Measurements from ENCODE around the gene TLCD3A.

DNA sequence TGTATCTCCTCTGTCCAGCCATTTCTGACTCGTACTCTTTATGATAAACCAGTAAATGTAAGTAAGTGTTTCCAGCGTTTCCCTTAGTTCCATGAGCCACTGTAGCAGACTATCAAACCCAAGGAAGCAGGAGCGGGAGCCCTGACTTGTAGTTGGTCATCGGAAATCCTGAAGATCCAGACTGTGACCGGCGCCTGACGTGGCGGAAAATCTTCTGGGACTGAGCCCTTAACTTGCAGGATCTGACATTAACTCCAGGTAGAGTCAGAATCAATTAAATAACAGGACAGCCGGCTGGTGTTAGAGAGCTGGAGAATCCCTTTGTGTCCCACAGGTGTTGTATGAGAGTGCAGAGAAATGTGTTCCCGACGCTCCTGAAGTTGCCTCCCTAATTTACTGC is 45.7 kb downstream of the TLCD3A start:
- TF ChIP-seq, protein P1, sequence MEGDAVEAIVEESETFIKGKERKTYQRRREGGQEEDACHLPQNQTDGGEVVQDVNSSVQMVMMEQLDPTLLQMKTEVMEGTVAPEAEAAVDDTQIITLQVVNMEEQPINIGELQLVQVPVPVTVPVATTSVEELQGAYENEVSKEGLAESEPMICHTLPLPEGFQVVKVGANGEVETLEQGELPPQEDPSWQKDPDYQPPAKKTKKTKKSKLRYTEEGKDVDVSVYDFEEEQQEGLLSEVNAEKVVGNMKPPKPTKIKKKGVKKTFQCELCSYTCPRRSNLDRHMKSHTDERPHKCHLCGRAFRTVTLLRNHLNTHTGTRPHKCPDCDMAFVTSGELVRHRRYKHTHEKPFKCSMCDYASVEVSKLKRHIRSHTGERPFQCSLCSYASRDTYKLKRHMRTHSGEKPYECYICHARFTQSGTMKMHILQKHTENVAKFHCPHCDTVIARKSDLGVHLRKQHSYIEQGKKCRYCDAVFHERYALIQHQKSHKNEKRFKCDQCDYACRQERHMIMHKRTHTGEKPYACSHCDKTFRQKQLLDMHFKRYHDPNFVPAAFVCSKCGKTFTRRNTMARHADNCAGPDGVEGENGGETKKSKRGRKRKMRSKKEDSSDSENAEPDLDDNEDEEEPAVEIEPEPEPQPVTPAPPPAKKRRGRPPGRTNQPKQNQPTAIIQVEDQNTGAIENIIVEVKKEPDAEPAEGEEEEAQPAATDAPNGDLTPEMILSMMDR (conservative IDR thresholded peaks at IDR 0.05; ENCODE audit: low read length), result no peak
- no peak for TF ChIP-seq EZH2phosphoT487 (IDR thresholded peaks at IDR 0.05; ENCODE audit: borderline replicate concordance)

Data from Loucy (cell line).